SHP77 (cell line): ENCODE data around the gene FUT8.
"Not testable (repeated sequence)": the region's sequence is repeated elsewhere in the genome, so short reads cannot be mapped to it uniquely, and the experiment has no call there.

Experiments used
- DNase-seq, 2 experiments: peaks; one replicate each; lab custom pipeline; 2025; lab: John Stamatoyannopoulos, UW

FUT8 gene

DNA sequence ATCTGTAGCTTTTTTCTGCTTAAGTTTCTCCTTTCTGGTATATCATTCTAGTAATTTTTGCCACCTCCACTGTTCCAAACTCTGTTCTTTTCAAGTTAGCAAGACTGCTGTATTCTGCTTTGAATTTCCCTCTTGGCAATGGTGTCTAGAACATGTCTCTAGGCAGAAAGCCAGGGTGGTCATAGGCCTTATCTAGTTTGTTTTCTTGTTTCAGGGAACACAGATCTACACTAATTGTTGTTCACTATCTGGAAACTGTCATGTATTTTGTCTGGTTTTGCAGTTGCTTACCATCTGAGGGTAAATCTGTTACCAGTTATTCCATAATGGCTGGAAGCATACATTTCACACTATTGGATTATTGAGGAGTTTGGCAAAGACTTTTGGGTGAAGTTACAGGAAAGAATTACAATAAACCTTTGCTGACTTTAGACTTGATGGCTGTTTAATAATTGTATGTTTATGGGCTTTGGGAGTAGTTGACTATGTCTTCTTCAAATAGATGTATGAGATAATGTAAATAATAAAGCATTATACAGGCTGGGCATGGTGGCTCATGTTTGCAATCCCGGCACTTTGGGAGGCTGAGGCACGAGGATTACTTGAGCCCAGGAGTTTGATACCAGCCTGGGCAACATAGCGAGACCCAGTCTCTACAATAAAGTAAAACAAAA is 41.4 kb downstream of the FUT8 start:
- DNase-seq: no peak

DNA sequence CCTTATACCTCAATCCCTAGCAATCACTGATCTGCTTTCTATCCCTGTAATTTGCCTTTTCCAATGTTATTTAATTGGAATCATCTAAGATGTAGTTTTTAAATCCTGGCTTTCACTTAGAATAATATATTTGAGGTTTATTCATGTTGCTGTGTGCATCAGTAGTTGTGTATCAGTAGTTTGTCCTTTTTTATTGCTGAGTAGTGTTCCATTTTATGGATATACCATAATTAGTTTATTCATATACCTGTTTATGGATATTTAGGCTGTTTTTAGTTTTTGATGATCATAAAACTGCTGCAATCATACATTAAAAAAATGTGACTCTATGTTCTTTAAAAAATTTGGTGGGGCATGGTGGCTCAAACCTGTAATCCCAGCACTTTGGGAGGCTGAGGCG is 43.7 kb downstream of the FUT8 start:
- DNase-seq: no peak

DNA sequence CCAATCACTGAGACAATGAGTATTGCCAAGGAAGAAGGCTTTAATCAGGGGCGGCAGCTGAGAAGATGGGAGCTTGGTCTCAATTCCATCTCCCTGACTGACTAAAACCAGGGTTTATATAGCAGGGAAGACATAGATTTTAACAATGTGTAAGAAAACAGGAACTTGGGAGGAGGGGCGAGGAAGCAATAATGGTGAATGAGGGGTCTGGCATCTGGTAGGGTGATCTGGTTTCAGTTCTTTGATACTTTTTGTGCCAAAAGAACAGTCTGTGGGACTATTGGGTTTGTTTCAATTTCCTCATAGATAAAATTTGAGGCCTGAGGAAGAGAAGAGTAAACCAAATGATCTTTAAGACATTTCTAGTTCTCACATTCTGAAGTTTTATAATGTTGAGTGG is 49.2 kb downstream of the FUT8 start:
- no peak for DNase-seq

DNA sequence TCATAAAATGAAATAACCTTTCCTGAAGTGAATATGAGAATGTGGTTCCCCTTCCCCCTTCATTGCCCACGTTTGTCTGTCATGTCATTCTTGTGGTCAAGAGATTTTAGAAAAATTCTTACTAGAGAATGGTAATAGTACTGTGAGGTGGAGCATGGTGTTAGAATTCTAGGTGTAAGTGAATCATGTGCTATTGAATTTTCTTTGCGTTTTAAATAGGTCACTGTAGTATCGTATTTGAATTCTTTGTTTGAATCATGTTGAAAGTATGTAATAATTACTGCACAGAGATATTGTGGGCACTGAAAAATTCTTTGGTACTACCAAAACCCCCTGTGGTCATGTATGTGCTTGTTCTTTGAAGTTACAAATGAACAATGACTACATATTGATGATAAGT is 49.9 kb downstream of the FUT8 start:
- DNase-seq: no peak

DNA sequence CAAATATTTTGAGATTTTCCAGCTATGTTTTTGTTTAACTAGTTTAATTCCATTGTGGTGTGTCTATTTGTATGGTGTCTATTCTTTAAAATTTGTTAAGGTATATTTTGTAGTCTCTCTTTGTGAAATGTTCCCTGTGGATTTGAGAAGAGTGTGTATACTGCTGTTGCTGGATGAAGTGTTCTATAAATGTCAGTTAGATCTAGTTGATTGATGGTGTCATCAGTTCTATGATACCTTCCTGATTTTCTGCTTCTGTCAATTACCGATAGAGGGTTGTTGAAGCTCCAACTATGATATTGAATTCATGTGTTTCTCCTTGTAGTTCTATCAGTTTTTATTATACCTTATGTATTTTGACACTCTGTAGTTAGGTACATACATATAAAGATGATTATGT is 53.1 kb downstream of the FUT8 start:
- no peak for DNase-seq

DNA sequence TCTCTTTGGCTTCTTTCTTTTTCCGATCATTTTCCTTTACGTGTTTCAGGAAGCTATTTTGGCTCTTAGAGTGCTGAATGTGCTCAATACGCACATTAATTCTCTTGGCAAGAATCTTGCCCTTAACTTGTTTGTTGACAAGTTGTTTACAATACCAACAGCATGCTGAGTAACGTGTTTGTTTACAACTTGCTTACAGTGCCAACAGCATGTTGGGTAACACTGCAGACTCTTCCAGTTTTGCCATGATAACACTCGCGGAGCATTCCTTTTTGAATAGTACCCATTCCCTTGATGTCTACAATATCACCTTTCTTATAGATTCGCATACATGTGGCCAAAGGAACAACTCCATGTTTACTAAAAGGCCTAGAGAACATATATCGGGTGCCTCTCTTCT is 55.4 kb downstream of the FUT8 start:
- not testable (repeated sequence) for DNase-seq

DNA sequence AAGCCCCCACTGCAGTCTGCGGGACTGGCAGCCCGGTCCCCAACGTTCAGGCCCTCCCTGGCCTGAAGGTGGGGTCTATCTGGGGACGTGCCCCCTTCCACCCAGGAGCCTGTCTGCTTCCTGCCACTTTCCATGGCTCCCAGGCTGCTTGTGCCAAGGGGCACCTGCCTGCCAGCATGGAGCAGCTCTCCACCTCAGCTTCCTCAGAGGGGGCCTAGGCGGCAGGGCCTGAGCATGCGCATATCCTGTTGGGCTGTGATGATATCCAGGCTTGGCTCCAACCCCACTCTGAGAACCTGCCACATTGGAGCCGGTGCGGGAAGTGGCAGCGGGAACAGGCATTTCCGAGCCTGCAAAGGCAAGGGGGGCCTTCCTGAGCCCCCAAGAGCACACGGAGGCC is 57.4 kb downstream of the FUT8 start:
- no peak for DNase-seq

DNA sequence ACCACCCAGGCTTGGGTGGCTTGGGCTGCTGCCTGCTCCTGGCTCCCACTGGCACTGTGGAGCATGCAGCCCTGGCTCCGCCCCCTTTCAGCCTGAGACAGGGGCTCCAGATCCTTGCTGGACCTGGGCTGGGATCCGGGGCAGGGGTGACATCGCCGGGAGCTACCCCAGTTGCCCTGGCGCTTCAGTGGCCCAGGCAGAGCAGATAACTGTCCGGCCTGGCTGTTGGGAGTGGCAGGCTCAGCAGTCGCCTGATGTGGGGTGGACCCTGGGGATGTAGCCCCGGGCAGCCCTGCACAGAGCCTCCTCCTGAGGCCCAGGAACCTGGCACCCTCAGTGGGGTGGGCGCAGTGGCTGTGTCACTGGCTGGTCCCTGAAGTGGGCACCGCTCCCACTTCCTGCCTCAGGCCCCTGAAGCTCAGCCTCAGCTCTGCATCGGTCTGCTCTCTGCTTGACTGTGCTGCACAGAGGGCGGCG is 57.9 kb downstream of the FUT8 start:
- DNase-seq: no peak

DNA sequence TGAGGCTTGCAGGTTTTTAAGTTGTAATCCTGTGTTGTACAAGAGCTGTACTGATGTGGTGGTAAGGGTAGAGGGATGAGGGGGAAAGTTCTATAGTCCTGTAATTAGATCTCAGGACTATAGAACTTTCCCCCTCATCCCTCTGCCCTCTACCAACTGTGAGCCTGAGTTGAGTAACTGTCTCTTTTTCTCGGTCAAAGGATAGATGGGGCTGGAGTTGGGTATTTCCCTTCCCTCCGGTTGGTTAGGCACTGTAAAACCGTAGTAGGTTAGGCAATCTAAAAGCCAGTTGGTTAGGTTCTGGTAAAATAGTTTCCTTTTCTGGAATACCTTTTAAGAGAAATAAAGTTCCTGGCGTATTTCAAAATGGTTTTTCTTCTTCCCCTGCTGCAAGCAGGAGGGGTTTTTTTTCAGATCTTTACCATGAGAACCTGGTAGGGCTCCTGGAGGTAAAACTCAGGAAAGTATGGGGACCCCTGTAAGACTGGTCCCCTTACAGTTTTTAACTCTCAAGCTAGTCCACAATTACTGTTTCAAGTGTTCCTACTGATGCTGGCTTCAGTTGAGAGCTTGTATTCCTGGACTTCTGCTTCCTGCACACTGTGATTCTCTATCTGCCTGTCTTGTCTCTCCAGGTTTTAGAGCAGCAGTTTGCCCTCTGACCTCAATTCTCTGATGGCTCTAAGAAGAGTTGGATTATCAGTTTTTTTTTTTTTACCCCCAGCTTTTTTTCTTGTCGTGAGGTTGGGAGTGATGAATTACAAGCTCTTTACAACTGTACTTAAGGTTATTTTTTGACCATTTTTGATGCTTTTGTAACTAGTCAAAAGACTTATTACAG is 58.7 kb downstream of the FUT8 start:
- DNase-seq: no peak

DNA sequence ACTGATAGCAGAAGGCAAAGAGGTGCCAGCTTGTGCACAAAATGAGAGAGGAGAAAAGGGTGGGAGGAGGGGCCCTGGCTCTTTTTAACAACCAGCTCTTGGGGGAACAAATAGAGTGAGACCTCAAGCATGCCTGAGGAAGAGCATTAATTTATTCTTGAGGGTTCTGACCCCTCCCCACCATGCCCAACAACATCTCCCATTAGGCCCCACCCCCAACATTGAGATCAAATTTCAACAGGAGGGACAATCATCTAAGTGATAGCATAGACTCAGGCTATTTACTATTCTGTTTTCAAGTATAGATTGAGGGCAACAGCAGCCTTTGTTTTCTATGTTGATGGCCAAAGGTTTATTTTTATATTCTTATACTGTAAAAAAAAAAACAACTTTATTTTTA is 59.7 kb downstream of the FUT8 start:
- DNase-seq: no peak

DNA sequence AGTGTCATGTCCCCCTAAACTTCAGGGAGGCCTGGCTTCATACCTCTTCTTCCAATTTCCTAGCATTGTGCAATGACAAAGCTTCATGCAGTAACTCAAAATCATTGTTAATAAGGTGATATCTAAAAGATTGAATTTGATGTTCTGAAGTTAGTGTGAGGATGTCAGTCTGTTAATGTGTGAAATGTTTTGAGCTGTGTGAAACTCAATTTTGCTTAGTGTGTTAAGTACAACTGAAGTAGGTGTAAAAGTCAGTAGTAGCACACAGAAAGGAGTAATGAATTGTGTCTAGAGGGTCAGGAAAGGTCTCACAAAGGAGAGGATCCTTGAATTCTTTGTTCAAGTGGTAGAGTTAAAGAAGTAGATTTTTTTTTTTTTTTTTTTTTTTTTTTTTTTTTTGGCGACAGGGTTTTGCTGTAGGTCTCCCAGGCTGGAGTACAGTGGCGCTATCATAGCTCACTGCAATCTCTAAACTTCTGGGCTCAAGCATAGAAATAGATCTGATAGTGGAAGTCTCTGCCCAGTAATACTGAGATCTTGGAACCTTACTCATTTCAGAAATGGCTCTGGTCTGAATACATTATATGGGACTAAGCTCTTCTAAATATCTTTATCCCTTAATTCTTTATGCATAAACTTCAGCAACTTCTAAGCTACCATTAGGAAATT is 63.9 kb downstream of the FUT8 start:
- DNase-seq: no peak

DNA sequence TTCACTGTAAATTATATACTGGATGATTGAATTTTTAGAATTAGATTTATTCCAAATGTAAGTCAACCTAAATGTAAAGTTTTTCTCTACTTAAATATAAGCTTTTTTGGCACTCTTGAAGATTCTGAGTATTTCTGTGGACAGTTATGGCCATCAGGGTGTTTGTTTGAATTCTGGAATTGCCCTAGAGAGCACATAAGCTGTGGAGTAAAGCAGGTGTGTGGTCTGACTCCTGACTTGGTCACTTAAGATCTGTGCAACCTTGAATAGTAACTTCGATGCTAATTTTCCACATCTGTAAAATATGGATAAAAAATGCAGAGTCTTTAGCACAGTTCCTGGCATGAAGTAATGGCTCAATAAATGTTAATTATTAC is 64.4 kb downstream of the FUT8 start:
- DNase-seq: no peak

DNA sequence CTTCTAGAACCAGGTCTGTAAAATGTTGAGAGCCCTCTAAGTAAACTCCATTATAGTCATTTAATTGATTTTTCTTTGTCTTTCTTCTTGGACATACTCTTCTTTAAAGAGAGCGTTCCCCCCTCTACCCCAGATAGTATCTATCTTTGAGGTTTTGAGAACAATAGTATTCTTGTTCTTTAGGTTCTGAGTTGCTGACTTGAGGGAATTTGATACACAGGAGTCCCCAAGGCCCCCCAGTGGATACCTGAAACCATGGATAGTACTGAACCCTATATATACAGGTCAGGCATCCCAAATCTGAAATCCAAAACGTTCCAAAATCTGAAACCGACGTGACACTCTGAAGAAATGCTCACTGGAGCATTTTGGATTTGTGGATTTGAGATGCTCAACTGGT is 65.5 kb downstream of the FUT8 start:
- no peak for DNase-seq

DNA sequence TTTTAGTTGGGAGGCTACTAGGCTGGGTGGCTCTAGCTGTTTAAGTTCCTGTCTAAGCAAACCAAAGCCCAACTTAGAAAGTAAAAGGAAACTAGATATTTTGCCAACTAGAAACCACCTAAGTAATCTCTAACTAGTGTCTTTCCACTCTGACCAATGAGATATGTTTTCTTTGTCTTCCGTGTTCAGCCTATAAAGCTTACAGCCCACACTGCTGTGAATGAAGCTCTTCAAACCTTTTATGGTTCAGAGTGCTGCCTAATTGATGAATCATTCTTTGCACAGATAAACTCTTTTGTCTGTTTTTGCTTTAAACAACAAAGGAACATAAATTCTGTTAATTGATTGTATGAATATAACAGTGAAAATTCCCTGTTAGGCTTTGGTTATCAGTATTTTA is 66.1 kb downstream of the FUT8 start:
- DNase-seq: no peak

DNA sequence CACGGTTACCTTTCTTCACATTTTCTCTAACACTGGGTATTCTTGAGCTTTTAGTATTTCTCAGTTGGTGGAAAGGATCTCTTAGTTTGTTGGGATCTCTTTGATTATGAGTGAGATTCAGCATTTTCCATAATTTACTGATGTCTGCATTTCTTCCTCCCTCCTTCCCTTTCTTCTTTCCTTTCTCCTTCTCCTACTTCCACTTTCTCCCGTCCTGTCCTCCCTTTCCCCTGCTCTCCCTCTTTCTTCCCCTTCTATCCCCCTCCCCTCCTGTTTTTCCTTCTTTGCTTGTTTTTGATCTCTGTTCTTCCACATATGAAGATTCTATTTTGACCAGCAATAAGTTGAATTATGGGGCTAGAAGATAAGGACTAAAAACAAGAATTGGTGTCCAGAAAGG is 66.9 kb downstream of the FUT8 start:
- DNase-seq: no peak

DNA sequence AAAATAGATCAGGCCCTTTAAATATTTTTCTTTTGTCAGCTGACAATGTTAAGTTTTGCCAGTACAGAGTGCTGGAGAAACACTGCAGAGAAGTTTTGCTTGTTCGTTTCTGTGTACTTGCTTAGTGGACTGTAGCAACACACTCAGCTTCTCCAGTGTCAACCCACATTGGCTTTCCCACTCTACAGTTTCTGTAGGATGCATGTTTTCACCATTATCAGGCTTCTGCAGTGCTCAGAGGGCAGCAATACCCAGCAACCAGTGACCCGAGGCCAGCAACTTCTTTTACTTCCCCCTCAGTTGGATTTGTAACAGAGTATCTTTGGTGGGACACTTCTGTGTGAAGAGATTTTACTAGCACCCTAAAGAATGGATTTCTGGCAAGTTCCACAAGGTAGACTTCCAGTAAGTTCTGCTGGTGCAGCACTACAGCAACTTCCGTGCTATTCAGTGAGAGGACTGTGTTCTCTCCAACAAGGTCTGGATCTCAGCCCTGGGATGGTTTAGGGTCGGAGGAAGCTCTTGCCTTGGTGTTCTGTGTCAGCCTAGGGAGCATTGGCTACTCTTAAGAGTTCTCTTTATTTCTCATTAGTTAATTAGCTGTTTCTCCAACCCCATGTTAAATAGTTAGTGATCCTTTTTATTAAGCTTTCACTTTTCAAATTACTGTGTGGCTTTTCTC is 70.4 kb downstream of the FUT8 start:
- no peak for DNase-seq

DNA sequence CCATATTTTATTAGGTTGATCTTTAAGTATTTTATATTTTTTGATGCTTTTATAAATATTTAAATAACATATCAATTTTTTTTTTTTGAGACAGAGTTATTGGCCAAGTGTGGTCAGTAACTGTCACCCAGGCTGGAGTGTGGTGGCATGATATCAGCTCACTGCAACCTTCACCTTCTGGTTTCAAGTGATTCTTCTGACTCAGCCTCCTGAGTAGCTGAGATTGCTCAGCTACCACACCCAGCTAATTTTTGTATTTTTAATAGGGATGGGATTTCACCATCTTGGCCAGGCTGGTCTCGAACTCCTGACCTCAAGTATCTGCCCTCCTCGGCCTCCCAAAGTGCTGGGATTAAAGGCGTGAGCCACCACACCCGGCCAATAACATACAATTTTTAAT is 71.1 kb downstream of the FUT8 start:
- no peak for DNase-seq

DNA sequence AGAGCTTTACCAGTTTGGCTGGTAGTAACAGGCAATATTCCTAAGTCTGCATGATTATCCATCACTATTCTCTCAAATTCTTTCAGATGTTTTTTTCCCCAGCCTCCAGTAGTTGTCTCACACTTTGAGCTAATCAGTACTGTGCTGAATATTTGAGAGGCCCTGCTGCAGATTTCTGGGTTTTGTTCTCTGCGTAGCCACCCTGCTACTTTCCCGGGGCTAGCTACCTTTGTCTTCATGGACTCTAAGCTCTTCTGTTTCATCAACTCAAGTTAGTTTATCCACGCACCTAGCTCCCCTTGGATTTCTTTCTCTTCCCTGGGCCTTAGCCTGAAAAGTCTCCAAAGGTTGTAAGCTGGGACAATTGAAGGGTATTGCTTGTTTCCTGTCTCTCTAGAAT is 73.0 kb downstream of the FUT8 start:
- no peak for DNase-seq

DNA sequence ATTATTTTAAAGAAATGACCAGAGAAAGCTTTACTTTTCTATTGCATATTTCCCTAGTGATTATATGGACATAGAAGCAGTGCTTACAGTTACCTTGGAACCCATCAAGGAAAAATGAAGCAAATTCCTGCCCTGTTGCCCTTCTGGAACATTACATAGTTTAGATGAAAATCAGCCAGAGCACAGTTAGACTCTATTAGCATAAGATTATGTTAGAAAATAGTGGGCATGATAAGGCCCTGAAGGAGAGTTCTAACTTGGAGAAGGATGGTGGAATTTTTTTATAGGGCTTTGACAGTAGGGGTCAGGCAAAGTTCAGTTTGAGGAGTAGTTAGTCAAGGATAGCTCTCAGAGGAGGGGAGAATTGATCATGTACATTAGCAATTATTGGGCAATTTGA is 74.3 kb downstream of the FUT8 start:
- no peak for DNase-seq

DNA sequence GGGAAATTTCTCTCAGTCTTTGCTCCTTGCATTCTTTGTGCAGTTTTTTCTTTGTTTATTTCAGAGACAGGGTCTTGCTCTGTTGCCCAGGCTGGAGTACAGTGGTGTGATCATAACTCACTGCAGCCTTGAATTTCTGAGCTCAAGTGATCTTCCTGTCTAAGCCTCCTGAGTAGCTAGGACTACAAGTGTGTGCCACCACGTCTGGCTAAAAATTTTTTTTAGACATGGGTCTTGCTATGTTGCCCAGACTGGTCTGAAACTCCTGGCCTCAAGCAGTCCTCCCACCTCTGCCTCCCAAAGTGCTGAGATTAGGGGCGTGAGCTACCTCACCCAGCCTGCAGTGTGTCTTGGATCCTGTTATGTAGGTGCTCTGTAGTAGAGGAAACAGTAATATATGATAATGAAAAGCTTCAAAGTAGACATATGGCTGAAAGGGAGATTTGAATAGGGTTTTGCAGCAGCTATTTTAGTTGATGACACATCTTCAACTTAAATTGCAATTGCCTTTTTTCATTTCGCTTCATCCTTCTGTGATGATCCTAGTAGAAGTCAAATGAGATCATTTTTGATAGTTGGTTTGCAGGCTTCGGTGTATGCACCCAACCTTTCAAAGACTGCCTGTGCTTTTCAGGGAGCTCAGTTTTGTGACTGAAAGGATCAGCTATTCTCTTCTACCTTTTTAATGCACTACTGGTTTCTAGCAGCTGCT is 75.4 kb downstream of the FUT8 start:
- no peak for DNase-seq

DNA sequence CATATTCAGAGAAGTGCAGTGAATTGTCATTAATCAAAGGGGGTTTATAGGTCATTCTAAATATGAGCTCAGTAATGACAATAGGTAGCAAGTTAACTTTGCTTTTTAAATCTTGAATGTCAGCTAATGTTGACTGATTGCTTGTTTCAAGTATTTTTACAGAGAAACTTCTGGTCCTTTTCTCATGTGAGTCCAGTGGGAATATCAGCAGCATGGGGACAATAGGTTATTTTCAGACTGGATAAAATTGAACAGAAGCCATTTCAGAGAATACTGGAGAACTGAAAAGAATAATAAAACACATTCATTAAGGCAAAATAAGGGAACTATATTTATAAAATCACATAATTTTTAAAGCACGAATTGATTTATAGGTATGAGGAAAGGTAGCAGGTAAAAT is 78.7 kb downstream of the FUT8 start:
- no peak for DNase-seq

DNA sequence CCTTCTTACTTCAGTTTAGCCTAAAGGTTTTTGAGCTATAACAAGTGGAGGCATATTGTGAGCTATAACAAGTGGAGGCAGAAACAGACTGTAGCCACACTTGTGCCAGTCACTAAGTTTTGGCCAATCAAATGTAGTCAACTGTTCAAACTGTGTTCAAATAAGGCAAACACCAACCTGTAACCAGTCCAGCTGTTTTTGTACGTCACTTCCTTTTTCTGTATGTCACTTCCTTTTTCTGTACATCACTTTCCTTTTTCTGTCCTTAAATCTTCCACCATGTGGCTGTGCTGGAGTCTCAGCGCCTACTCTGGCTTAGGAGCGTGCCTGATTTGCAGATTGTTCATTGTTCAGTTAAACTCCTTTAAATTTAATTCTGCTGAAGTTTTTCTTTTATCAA is 79.7 kb downstream of the FUT8 start:
- DNase-seq: no peak
